WERI-Rb-1 (cell line): ENCODE data around the gene SLC22A23.
A peak's percentile ranks its signal among the peaks of the same experiment; 100 is the strongest.

ENCODE experiments used
- DNase-seq: peaks from one replicate; pipeline ENCODE4 v3.0.0-alpha.2; 2020
- H3K27ac ChIP-seq: fragments of 250-450 bp; sonication (Bioruptor Pico); 2 replicates; pipeline ENCODE4 v1.5.1; 2020; ENCODE audit warnings: mild to moderate bottlenecking, moderate library complexity
- H3K27me3 ChIP-seq: fragments of 250-450 bp; sonication (Bioruptor Pico); 2 replicates; pipeline ENCODE4 v1.5.1; 2021; ENCODE audit warnings: mild to moderate bottlenecking, low read depth, moderate library complexity; ENCODE audit not compliant: insufficient read depth, severe bottlenecking
- H3K36me3 ChIP-seq: fragments of 250-450 bp; sonication (Bioruptor Pico); 2 replicates; pipeline ENCODE4 v1.5.1; 2020; ENCODE audit warnings: mild to moderate bottlenecking, moderate library complexity
- H3K4me3 ChIP-seq: 2 replicates; pipeline ENCODE4 v1.5.1; 2011; ENCODE audit warnings: low read depth, mild to moderate bottlenecking, control low read depth, low read length
- H3K9me3 ChIP-seq: fragments of 250-450 bp; sonication (Bioruptor Pico); 2 replicates; pipeline ENCODE4 v1.5.1; 2021; ENCODE audit warnings: mild to moderate bottlenecking, moderate library complexity; ENCODE audit not compliant: severe bottlenecking
- CTCF ChIP-seq: IDR thresholded peaks from 2 replicates; pipeline ENCODE4 v1.5.1; 2011; ENCODE audit warnings: low read depth, mild to moderate bottlenecking, control low read depth, inconsistent platforms, low read length

Gene SLC22A23

DNA sequence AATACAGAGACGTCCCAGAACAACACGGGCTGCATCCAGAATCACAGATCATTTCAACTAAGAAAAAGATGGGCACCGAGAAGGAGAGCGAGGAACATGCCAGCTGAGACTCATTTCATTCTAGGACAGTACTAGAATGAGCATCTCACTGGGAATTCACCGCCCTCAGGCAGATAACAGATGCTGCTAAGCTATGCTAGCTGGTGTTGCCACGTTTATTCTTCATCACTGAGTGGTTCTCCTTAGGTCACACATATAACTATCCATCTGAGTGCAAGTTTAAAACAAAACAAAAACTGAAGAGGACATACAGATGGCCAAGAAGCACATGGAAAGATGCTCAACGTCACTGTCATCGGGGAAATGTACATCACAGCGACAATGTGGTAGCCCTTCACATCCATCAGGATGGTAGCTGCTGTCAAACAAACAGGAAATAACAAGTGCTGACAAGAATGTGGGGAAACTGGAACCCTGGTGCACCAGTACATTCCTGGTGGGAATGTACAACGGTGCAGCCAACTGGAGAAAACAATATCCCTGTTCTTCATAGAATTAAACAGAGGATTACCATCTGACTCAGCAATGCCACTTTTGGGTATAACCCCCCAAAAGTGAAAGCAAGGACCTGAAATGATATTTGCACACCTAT is 97.6 kb downstream of the SLC22A23 start:
- Histone ChIP-seq H3K27ac (no peak overlapping the region), H3K36me3 (peaks cover 3% of the 10 kb centered on the region; the same call in 1 of the 2 replicates), H3K4me3 (no peak overlapping the region), H3K27me3 (no peaks in the 10 kb centered on the region), H3K9me3 (no peaks in the 10 kb centered on the region)
- no peak for TF ChIP-seq CTCF
- no peak for DNase-seq

DNA sequence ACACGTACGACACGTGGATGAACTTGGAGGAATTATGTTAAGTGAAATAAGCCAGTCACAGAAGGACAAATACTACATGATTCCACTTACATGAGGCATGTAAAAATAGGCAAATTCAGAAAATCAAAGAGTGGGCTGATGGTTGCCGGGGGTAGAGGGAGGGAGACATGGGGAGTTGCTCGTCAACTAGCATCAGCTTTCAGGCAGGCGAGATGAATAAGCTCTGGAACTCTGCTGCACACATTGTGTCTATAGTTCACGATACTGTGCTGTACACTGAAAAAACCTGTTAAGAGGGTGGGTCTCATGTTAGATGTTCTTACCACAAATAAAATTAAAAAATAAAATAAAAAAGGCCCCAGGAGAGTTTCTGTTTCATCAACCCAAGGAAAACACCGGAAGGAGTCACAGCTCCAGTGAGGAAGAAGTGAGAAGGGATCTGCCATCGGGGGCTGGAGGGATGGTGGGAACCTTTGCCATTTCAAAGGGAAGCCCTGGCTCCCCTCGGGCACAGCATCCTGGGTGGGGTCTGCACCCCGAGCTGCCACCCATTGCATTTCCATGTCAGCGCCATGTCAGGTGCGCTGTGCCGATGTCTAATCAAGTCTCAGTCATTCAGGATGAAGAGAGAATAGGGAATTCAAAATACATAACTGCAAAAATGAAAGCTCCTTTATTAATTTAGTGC is 98.3 kb downstream of the SLC22A23 start:
- no peak for TF ChIP-seq CTCF
- H3K27me3 ChIP-seq, result no peaks in the 10 kb centered on the region
- no peak for DNase-seq
- H3K4me3 ChIP-seq, result no peak overlapping the region
- H3K27ac ChIP-seq, result no peak overlapping the region
- H3K36me3 ChIP-seq, result peaks cover 3% of the 10 kb centered on the region; the same call in 1 of the 2 replicates
- H3K9me3 ChIP-seq, result no peaks in the 10 kb centered on the region

DNA sequence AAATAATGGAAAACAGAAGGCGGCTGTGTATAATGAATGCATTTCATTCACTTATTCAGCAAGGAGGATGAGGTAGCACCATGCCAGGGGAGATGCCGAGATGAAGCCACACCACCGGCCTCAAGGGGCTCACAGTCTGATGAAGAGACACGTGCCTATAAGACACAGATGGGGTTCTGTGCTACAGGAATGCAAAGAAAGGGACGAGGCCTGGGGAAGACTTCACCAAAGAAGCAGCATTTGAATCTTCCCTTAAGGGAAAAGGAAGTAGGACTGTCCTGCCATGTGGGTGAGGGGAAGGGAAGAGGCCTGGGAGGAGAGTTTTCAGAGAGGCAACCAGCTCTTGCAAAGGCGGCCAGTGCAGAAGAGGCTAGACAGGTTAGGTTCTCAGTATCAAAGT is 99.2 kb downstream of the SLC22A23 start:
- no peaks in the 10 kb centered on the region for H3K27me3 ChIP-seq
- H3K27ac ChIP-seq, result no peak overlapping the region; the same call in 1 of the 2 replicates
- no peaks in the 10 kb centered on the region for H3K9me3 ChIP-seq
- no peak for DNase-seq
- TF ChIP-seq CTCF, result no peak
- no peak overlapping the region for H3K4me3 ChIP-seq
- no peaks in the 10 kb centered on the region; the same call in 1 of the 2 replicates for H3K36me3 ChIP-seq

DNA sequence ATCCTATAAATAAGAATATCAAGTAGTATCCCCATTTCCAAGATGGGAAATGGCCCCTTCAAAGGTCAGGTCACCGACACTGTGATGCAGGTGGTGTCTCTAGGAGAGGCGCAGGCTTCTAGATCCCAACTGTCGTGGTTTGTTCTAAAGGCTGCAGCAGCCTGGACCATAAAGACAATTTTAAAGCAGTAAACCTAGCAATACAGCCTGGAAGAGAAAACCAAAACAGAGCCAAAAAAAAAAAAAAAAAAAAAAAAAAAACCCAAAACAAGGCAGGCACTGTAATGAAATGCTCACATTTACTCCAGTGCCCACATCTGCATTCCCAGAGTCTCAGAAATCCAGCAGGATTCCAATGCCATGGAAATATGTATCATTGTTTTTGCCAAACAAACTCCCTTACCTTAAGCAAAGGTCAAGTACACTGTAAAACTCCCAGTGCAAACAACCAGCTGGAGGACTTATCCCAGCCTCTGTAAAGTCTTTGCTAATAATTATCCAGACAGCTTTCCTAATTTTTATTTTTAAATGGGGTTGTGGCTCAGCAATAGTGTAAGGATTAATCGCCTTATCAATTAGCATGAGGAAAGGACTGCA is 99.9 kb downstream of the SLC22A23 start:
- no peaks in the 10 kb centered on the region; the same call in 1 of the 2 replicates for H3K36me3 ChIP-seq
- no peak for DNase-seq
- no peak for TF ChIP-seq CTCF
- no peak overlapping the region for H3K4me3 ChIP-seq
- no peaks in the 10 kb centered on the region for H3K27me3 ChIP-seq
- H3K27ac ChIP-seq, result peak overlapping the region; percentile 94
- no peaks in the 10 kb centered on the region for H3K9me3 ChIP-seq

DNA sequence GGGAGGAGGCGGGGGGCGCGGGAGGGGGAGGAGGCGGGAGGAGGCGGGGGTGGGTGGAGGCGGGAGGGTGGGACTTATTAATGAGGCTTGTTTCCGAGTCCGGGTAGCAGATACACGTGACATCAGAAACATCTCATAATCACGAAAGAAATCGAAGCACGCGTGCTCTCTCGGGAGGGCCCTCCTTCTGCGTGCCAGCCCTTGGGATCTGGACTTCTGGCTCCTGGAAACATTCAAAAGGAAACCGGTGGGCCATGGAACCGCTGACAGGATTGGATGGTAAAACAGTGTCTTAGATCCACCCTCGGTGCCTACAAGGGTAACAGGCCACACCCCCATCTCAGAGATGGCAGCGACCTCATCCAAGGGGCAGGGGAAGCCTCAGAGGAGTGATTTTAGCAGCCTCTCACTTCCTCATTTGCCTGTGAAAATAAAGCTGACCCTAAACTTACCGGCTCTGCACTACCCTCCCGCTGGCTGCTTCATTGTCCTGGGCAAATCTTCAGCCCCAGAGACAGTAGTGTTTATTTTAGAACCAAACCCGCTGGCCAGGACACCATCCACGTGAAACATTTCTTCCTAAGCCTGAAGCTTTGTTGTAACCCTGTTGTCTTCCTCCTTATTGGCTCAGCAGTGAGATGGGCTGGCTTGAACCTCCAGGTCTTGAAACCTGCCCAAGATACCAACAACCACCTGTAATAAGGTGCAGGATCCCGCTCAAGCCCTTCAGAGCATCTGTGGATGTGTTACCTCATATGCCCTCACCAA is 100.6 kb downstream of the SLC22A23 start:
- Histone ChIP-seq H3K4me3 (peak overlapping the region; percentile 41), H3K36me3 (no peaks in the 10 kb centered on the region), H3K27me3 (no peaks in the 10 kb centered on the region), H3K9me3 (no peaks in the 10 kb centered on the region), H3K27ac (peak overlapping the region; percentile 94)
- no peak for TF ChIP-seq CTCF
- peak; percentile 94 for DNase-seq
